Lower lobe of right lung (tissue), 2 donors: ENCODE results near the gene ZNF664. TPM values are rescaled to one million over a fixed set of nuclear protein-coding genes. Genes with fewer than 3 reads are reported as not detected.

ENCODE experiments used
- ATAC-seq, 2 donors: fragments of 200-7000 bp; cut with Tn5 transposase; one replicate each; pipeline ENCODE4 v1.9.1; 2020 to 2022; ENCODE audit warnings: mild to moderate bottlenecking in 2 of 2, moderate library complexity in 2 of 2
- DNase-seq: peaks from one replicate; pipeline ENCODE4 v3.0.0-alpha.2; 2020
- H3K27ac ChIP-seq: fragments of 200-600 bp; one replicate; pipeline ENCODE4 v1.8.0; 2022
- H3K27me3 ChIP-seq: fragments of 200-600 bp; one replicate; pipeline ENCODE4 v1.8.0; 2022; ENCODE audit warnings: low read depth
- H3K36me3 ChIP-seq: fragments of 200-600 bp; one replicate; pipeline ENCODE4 v1.8.0; 2022; ENCODE audit warnings: mild to moderate bottlenecking
- H3K4me1 ChIP-seq: fragments of 200-600 bp; one replicate; pipeline ENCODE4 v1.8.0; 2022
- H3K4me3 ChIP-seq: fragments of 200-600 bp; one replicate; pipeline ENCODE4 v1.8.0; 2022; ENCODE audit warnings: mild to moderate bottlenecking
- H3K9me3 ChIP-seq: fragments of 200-600 bp; one replicate; pipeline ENCODE4 v1.8.0; 2022
- CTCF ChIP-seq: fragments of 200-600 bp; IDR thresholded peaks from one replicate; pipeline ENCODE4 v1.8.0; 2022; ENCODE audit warnings: antibody characterized with exemption, mild to moderate bottlenecking
- intact Hi-C: fragments of 100-400 bp; cut with DNase I; formaldehyde crosslinking; loops from one replicate; pipeline ENCODE4 v1.11.0; 2022
- total RNA-seq: library from RNA; stranded (reverse); fragmentation: NEBNext Ultra II Directional; extraction: Animal tissue kit (Norgen Biotek cat#: 25700); gene quantifications from one replicate; pipeline ENCODE4 v1.2.1, GENCODE V29; 2021
- donor health status: DM: no; HTN: yes; CAD: no; lungs with severe emphysema.

Gene ZNF664
- total RNA-seq, 1 donor from 2014 or later = 84.2 TPM

- Histone ChIP-seq H3K27me3 (no peaks in the 10 kb centered on the region), H3K4me3 (no peak overlapping the region), H3K4me1 (peaks cover 56% of the 10 kb centered on the region), H3K27ac (no peak overlapping the region), H3K36me3 (peaks cover 60% of the 10 kb centered on the region), H3K9me3 (no peaks in the 10 kb centered on the region)
- intact Hi-C loops = no loop called here
- DNase-seq (no peak), ATAC-seq (no peak)
- TF ChIP-seq CTCF = no peak
These were observed 33.2 kb downstream of the ZNF664 start for GRCh38 chr12:124006085-124006845.

GRCh38 chr12:124006846-124007713, 34.1 kb downstream of the ZNF664 start:
- H3K4me1 ChIP-seq = peaks cover 52% of the 10 kb centered on the region
- peaks cover 60% of the 10 kb centered on the region for H3K36me3 ChIP-seq
- no peak overlapping the region for H3K27ac ChIP-seq
- no peak for TF ChIP-seq CTCF
- DNase-seq (no peak), ATAC-seq (no peak)
- intact Hi-C loops = no loop called here
- H3K9me3 ChIP-seq = no peaks in the 10 kb centered on the region
- no peaks in the 10 kb centered on the region for H3K27me3 ChIP-seq
- no peak overlapping the region for H3K4me3 ChIP-seq

DNA sequence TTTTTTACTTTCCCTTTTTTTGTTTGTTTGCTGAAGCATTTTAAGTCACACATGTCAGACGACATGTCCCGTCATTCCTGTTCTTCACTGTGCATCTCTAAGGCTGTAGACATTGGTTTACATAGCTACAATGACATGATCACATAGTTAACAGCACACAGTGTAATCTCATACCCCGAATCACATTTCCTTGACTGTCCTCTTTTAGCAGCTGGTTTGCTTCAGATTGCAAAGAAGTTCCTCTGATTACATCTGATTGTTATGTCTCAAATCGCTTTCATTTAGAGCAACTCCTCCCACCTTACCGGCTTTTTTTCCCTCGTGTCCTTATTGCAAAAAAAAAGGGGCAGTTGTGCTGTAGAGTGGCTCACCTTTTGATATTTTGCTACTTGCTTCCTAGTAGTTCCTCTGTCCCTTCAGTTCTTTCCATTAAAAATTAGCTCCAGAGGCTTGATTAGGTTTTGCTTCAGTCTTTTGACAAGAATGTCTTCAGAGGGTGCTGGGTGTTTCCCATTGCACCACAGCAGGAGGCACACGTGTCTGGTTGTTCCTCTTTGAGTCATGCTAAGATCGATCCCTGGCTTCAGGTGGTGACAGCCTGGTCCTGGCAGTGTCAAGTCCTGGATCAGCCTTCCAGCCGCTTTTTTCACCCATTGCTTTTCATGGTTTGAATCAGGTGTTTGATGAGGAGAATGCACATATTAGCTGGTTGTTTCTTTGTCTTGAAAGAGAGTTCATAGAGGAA, 35.0 kb downstream of the ZNF664 start:
- TF ChIP-seq CTCF = no peak
- Histone ChIP-seq H3K36me3 (peaks cover 65% of the 10 kb centered on the region), H3K4me3 (no peak overlapping the region), H3K27ac (no peak overlapping the region), H3K9me3 (no peaks in the 10 kb centered on the region), H3K4me1 (peaks cover 43% of the 10 kb centered on the region), H3K27me3 (no peaks in the 10 kb centered on the region)
- ATAC-seq (peak; percentile 14 to 47), DNase-seq (no peak)
- intact Hi-C loops = no loop called here

- no peak for DNase-seq
- intact Hi-C loops = no loop called here
- no peak for ATAC-seq
These were observed 35.6 kb downstream of the ZNF664 start for GRCh38 chr12:124008595-124008994.

More at GRCh38 chr12:124008595-124008994, 35.6 kb downstream of the ZNF664 start:
- no peak overlapping the region for H3K4me3 ChIP-seq
- H3K27ac ChIP-seq = no peak overlapping the region
- TF ChIP-seq CTCF = no peak
- peaks cover 69% of the 10 kb centered on the region for H3K36me3 ChIP-seq
- H3K27me3 ChIP-seq = no peaks in the 10 kb centered on the region
- peaks cover 40% of the 10 kb centered on the region for H3K4me1 ChIP-seq
- no peaks in the 10 kb centered on the region for H3K9me3 ChIP-seq
